ENCODE measurements around the gene MYH11. TPM values are rescaled to one million over a fixed set of nuclear protein-coding genes. Genes with fewer than 3 reads are reported as not detected.

MYH11 gene
- total and polyA plus RNA-seq, 2 of the 13 experiments (the other 11 are each of a cell fraction or from before 2014, with no cell fraction given): not detected

DNA sequence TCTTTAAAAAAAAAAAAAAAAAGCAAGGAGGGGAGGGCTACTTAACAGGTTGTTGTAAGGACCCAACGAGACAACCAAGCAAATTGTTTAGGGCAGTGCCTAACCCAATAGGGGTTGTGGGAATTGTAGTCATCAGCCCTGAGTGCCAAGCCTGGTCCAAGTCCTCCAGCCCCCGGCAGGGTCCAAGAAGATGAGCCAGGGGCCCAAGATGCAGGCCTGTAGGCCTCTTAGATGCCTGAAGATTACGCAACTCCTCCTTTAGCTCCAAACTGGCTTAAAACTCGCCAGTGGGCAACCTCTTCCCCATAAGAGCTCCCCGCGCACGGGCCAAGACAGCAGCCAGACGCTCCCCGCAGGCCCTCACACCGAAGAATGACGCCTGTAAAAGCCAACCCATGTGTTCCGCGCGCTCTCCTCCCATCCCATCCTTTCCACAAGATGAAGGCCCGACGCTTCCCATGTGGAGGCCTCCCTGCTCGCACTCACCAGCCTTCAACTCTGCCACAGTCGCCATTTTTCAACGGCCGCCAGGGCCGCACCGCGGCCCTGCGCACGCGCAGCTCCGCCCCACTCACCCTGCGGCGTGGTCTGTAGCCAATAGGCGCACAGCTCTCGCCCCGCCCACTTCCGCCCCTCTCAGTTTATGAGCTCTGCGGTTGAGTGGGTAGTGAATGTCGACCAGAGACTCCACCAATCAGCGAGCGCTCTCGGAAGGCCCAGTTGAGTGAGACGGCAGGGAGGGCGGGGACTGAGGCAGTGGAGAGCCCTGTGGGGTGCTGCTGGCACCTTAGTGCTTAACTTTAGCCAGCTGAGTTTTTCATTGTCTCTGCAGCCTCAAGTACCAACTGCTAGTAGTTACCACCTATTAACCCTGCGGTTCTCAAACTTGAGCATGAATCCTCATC is 31.5 kb upstream of the MYH11 start, which contains the start of gene CEP20 (continued):
- TF ChIP-seq MZF1 (CRISPR knock-in tag; IDR thresholded peaks at IDR 0.05; ENCODE audit: borderline replicate concordance) (no peak), RERE (CRISPR knock-in tag; IDR thresholded peaks at IDR 0.05; ENCODE audit: low read depth) (peak; percentile 16; the same call in 1 of the 2 replicates), KLF12 (CRISPR knock-in tag; IDR thresholded peaks at IDR 0.05; ENCODE audit: borderline replicate concordance) (no peak; the same call in 1 of the 2 replicates), SYNCRIP (IDR thresholded peaks at IDR 0.05; ENCODE audit: insufficient read depth, low read depth, low read length) (no peak), CC2D1A (CRISPR knock-in tag; IDR thresholded peaks at IDR 0.05) (0 out of 2 replicates have a peak, but pooled peaks have one; percentile 45), GFI1 (CRISPR knock-in tag; IDR thresholded peaks at IDR 0.05; ENCODE audit: borderline replicate concordance) (peak; percentile 49; the same call in 1 of the 2 replicates), HOXD1 (CRISPR knock-in tag; IDR thresholded peaks at IDR 0.05) (peak; percentile 71; the same call in 1 of the 2 replicates), STAT5B (CRISPR knock-in tag; IDR thresholded peaks at IDR 0.05) (no peak; the same call in 1 of the 2 replicates), RFXANK (CRISPR knock-in tag; IDR thresholded peaks at IDR 0.05) (no peak; the same call in 1 of the 2 replicates), MBNL3 (CRISPR knock-in tag; conservative IDR thresholded peaks at IDR 0.05) (no peak), ZNF563 (CRISPR knock-in tag; IDR thresholded peaks at IDR 0.05) (peak; percentile 87), ONECUT2 (CRISPR knock-in tag; IDR thresholded peaks at IDR 0.05) (0 out of 2 replicates have a peak, but pooled peaks have one; percentile 39), ZNF790 (CRISPR knock-in tag; IDR thresholded peaks at IDR 0.05; ENCODE audit: borderline replicate concordance) (0 out of 2 replicates have a peak, but pooled peaks have one; percentile 70), XRCC5 (optimal IDR thresholded peaks at IDR 0.05; ENCODE audit: low read length) (peak; percentile 88), EHMT2 (IDR thresholded peaks at IDR 0.05; ENCODE audit: borderline replicate concordance, low read depth, low read length) (no peak), MTF1 (CRISPR knock-in tag; IDR thresholded peaks at IDR 0.05) (no peak; the same call in 1 of the 2 replicates), FOXO1 (CRISPR knock-in tag; IDR thresholded peaks at IDR 0.05) (no peak; the same call in 1 of the 2 replicates), ZNF550 (CRISPR knock-in tag; IDR thresholded peaks at IDR 0.05; ENCODE audit: borderline replicate concordance) (0 out of 2 replicates have a peak, but pooled peaks have one; percentile 22), SMARCE1 (IDR thresholded peaks at IDR 0.05; ENCODE audit: borderline replicate concordance) (no peak), NKX3-1 (CRISPR knock-in tag; IDR thresholded peaks at IDR 0.05) (no peak), ZKSCAN5 (CRISPR knock-in tag; IDR thresholded peaks at IDR 0.05) (no peak)
- TF ChIP-seq, protein P1, sequence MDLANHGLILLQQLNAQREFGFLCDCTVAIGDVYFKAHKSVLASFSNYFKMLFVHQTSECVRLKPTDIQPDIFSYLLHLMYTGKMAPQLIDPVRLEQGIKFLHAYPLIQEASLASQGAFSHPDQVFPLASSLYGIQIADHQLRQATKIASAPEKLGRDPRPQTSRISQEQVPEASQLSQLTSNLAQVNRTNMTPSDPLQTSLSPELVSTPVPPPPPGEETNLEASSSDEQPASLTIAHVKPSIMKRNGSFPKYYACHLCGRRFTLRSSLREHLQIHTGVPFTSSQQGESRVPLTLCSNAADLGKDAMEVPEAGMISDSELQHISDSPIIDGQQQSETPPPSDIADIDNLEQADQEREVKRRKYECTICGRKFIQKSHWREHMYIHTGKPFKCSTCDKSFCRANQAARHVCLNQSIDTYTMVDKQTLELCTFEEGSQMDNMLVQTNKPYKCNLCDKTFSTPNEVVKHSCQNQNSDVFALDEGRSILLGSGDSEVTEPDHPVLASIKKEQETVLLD (CRISPR knock-in tag; IDR thresholded peaks at IDR 0.05; ENCODE audit: low read depth): no peak
- TF ChIP-seq, protein P2, sequence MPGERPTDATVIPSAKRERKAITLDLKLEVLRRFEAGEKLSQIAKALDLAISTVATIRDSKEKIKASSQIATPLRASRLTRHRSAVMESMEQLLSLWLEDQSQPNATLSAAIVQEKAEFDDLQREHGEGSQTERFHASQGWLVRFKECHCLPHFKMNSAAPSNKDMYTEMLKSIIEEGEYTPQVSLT (CRISPR knock-in tag; IDR thresholded peaks at IDR 0.05; ENCODE audit: borderline replicate concordance, low read depth): no peak

Data from HepG2 (cell line).